GM18858 (cell line): ENCODE measurements around the gene NUDT4B.
"Not testable (repeated sequence)": the region's sequence is repeated elsewhere in the genome, so short reads cannot be mapped to it uniquely, and the experiment has no call there.

Experiments
- ATAC-seq: cut with Tn5 transposase; IDR thresholded peaks from one replicate; pipeline ENCODE4 v1.9.1; 2021; ENCODE audit not compliant: unreplicated experiment

NUDT4B gene

DNA sequence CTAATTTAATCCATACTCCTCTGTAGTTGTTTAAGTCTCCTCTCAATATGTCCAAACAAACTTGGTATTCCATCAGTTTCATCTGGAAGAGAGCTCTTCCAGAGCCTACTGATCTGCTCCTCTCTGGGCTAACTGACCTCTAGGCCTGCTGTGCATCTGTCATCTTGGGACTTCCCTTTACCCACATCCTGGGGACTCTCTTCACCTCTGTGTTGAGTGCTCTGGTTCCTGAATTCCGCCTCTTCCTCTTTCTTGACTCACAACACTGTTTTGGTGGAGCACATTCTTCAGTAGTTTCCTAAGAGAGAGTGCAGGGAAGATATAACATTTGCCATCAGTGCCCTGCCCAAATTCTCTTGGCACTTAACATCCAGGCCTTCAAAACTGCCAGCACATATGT is 13.0 kb upstream of the NUDT4B start:
- ATAC-seq, result peak; percentile 48

DNA sequence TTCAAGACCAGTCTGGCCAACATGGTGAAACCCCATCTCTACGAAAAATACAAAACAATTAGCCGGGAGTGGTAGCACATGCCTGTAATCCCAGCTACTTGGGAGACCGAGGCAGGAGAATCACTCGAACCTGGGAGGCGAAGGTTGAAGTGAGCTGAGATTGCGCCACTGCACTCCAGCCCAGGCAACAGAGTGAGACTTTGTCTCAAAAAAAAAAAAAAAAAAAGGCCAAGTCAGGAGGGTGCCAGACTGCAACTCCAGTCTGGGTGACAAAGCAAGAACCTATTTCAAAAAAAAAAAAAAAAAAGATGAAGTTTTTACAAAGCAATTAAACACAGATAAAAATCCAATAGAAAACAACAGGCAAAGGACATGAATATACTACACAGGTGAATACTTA is 9.9 kb upstream of the NUDT4B start:
- not testable (repeated sequence) for ATAC-seq

DNA sequence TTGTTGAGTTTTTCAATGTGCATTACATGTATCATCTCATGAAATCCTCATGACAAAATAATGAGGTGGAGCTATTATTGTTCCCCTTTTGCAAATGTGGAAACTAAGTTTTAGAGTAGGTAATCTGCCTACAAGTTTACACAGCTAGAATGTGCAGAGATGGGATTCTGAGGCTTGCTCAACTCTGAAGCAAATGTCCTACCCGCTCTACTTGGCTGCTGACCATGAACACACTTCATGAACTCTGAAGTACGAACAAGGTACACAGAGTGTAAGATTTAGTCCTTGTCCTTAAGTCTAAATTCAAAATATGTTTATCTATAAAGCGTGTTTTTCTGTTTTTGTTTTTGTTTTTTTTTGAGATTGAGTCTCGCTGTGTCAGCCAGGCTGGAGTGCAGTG is 5.4 kb upstream of the NUDT4B start:
- not testable (repeated sequence) for ATAC-seq

DNA sequence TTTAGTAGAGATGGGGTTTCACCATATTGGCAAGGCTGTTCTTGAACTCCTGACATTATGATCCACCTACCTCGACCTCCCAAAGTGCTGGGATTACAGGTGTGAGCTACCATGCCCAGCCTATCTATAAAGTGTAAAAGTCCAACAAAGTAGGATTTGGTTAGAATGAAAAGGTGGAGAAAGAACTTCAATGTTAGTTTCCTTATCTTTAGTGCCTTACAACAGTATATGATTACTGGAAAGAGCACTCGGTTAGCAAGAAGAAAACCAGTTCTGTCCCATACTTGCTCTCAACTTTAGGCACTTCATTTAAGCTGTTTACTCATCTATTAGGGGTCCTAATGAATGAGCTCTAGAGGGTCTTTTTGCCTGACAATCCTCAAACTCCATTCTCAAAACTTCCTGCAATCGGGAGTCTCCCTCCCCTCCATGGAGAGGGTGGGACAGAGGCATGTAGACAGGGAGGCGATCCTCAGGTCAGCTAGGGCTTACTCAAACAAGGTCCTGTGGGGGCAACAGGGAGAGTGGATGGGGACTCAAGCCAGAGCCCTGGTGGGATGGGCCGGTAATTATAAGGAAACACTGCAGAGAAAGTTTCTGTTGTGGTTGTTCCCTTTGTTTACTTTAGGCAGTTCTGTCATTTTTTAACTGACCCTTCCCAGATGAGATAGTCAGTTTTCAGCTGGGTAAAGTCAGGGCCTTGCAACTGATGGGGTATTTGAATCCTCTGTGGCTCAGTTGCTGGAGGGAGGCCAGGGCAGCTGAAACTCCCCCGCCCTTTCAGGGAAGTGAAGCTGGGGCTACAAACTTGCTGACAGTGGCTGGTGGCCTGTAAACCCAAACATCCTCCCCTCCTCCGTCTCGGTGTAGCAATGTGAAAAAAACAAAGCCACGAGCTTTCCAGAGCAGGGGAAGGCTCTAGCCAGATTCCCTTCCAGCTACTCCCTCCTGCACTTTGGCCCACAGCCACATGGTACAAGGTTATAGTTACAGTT is 4.6 kb upstream of the NUDT4B start:
- ATAC-seq, result peak; percentile 48

DNA sequence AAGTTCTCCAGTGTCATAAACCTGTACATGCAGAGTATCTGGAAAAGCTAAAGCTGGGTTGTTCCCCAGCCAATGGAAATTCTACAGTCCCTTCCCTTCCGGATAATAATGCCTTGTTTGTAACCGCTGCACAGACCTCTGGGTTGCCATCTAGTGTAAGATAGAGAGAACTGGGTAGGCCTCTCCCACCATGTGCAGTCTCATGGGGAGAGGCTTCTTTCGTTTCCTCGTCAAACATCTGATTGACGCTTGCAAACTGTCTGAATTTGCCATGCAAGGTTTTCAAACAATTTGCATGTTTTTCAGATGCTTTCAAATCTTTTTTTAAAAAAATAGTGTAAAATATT is 734 bp downstream of the NUDT4B start:
- peak; percentile 60 for ATAC-seq

DNA sequence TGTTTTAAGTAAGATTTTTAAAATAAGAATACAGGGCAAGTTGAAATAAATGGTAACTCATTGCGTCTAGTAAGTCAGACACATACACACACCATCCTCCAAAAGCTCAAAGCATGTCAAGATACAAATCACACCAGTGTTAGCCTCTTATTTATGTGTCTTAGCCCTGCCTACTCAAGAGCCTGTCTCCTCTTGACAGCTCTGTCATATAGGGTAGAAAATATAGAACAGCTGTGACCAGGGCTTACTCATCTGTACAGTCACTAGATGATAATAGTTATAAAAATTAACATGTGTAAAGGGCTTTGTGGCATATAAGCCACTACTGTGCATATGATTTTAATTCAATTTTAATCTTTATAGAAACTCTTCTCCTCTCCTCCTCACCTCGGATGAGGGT is 7.7 kb downstream of the NUDT4B start:
- not testable (repeated sequence) for ATAC-seq

DNA sequence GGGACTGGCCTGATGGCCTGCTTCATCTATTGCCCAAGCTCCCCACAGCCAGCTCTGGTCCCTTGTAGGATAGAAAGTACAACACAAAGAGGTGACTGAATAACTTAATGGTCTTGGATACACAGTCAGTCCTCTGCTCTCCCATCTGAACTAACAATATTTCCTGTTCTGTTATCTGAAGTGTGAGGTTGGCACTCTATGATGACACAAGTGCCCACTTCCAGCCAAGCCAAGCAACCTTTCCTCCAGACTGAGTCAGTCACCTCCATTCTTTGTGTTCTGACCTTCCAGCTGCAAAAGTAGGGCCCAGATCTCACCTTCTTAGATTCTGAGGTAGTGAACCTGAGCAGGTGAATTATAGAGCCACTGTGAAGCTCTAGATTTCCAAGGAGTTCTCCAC is 8.9 kb downstream of the NUDT4B start:
- ATAC-seq, result not testable (repeated sequence)

DNA sequence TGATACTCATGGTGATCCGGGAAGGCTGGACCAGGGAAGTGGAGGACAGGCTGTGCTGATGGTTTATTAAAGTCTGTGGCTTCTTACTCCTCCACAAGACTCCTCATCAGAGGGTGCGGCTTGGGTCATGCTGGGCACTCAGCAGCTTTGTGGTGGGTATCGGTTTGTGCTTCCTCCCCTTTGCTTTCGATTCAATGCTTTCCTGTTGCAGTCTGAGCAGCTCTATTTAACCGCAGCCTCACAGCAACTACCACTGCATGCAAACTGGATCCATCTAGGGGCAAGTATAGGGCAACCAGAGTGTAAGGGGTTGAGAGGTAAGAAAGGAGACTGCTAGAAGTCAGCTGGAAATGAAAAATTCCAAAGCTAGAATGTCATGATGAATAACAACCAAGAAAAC is 9.8 kb downstream of the NUDT4B start:
- ATAC-seq, result peak; percentile 92

DNA sequence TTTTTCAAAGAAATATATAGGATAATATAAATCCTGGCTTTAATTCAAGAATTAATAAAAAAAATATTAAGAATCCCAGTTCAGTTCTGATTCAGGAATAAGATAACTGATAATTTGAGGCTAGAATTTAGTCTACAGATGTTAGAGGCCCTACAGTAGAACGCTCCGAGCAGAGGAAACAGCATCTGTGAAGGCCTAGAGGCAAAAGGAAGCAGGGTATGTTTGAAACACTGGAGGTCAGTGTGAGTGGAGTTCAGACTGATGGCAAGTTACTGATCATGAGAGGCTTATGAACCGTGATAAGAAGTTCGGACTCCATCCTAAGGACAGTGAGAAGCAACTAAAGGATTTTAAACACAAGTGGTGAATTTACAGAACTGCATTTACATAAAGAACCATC is 10.4 kb downstream of the NUDT4B start:
- ATAC-seq, result not testable (repeated sequence)

DNA sequence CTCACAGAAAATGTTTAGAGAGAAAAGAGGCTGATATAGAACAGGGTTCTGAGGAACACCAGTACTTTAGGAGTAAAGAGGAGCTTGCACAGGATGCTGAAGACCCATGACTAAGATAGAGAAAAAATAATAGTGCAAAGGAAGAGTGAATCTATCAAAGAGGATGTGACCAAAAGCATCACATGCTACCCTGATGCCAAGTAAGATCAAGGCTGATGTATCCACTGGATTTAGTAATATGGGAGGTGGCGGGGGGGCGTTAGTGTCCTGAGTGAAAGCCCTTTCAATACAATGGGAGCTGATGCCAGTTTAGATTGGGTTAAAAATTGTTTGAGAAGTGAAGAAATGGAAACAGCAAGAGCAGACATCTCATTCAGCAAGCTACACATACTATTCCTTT is 11.2 kb downstream of the NUDT4B start:
- ATAC-seq, result not testable (repeated sequence)

DNA sequence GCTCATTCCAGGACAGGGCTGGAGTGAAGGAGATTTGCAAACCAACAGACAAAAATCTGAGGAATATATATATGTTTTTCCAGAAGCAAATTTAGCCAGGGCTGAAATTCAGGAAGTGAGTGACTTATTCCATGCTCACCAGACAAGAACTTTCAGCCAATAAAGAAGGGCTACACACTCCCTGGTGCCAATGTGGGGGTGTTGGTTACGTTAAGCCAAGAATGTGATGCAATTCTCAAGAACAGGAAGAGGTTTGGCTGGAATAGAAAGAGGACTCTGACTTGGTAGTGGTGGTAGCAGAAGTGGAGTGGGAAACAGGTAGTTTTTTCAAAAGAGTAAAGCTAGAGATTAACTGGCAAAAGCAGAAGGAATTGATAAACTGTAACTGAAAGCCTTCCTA is 11.6 kb downstream of the NUDT4B start:
- not testable (repeated sequence) for ATAC-seq

DNA sequence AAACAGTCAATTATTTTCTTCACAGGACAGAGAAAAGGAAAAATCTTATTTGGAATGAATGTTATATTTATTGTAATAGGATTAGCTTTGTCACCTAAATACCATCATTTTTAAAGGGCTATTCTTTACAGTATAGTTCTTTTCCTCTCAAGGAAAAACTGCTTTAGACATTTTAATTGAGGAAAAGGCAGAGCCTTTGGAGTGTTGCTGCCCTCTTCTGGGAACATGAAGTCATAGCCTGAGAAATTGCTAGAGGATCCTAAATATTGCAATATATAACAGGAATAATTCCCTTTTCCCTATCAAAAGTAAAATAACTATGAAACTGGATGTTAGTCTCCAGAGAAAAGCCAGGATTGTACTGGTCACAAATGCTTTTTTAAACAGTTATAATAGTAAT is 12.8 kb downstream of the NUDT4B start:
- not testable (repeated sequence) for ATAC-seq

DNA sequence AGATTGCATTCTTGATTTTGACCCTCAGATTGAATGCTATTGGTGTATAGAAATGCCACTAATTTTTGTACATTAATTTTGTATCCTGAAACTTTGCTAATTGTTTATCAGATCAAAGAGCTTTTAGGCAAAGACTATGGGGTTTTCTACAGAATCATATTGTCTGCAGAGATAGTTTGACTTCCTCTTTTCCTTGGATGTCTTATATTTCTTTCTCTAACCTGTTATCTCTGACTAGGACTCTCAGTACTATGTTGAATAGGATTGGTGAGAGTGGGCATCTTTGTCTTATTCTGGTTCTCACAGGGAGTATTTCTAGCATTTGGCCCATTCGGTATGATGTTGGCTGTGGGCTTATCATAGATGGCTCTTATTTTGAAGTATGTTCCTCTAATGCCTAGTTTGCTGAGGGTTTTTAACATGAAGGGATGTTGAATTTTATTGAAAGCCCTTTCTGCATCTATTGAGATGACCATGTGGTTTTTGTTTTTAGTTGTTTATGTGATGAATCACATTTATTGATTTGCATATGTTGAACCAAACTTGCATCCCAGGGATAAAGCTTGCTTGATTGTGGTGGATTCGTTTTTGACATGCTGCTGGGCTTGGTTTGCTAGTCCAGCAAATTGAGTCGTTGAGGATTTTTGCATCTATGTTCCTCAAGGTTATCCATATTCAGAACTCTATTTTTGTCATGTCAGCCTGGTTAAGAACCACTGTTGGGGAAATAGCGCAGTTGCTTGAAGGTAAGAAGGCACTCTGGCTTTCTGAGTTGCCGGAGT is 16.9 kb downstream of the NUDT4B start:
- not testable (repeated sequence) for ATAC-seq

DNA sequence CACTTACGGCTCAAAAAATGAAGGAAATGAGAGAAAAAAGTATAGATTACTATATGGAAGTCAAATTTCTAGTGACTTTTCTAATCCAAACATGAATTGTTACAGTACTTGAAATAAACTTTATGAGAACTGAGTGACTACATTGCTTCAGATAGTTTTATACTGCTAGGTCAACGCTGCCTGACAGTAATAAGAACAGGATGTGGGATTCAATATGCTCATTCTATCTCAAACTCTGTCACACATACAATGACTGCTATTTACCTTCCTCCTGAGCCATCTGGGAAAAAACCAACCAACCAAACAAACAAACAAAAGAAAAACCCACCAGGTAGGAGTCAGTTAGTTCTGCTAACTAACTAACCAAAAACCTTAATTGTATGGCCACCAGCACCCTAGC is 20.0 kb downstream of the NUDT4B start:
- not testable (repeated sequence) for ATAC-seq

DNA sequence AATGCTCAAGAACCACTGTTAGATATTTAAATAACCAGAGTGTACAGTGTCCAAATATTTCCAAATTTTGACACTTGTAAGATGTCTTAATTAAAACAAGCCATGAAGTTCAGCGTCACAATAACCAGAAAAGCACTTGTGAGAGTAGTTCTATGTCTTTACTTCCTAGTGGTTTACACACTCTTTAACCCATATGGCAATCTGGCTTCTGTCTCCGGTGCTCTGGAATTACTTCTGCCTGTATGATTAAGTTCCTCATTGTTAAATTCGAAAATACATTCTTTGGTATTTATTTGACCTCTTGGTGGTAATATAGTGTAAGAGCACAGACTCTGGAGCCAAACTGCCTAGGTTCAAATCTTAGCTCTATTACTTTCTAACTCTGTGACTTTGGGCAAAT is 20.9 kb downstream of the NUDT4B start:
- not testable (repeated sequence) for ATAC-seq

DNA sequence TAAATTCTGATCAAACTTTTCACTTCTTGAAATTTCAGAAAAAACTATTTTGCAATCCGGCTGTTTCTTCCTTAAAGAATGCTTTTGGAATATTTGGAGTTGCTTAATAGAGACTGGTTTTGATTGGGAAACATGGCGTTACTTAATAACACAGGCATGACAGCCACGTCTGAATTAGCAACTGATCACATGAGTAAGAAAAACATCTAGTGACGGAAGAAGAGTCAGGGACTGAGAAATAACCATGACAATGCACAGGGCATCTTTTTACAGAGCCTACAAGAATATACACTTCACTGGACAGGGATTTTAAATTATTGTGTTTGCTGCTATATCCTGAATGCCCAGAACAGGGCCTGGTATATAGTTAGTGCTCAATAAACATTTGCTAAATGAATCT is 25.1 kb downstream of the NUDT4B start:
- ATAC-seq, result not testable (repeated sequence)

DNA sequence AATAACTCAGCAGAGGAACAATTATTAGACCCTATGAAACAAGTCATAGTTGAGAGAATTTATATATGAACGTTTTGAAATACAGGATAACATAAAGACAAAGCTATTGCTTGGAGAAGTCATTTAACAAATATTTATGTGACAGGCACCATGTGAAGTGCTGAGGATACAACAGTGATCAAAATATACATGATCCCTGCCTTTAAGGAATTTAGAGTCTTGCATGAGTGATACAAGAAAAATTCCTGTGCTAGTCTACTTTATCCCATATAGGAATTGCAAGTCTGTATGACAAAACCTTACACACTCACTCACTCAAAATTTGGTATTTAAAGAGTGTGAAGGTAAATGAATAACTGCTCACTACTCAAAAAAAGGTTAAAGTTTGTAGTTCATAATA is 25.5 kb downstream of the NUDT4B start:
- not testable (repeated sequence) for ATAC-seq

DNA sequence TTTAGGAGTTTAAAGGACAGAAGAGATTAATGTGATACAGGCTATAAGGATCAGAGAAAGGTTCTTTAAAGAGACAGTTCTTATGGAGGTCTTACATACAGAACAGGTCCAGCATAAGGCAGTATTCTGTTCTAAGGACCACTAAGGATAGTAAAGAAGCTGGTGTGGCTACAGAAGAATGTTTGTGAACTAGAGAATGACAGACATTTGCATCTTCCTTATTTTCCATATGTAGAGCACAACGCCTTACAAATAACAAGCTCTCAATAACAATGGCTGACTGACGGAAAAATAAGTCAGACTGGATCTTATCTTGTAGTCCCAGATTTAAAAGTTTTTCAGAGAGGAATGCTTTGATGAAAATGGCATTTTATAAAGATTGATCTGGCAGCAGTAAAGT is 26.7 kb downstream of the NUDT4B start:
- ATAC-seq, result not testable (repeated sequence)

DNA sequence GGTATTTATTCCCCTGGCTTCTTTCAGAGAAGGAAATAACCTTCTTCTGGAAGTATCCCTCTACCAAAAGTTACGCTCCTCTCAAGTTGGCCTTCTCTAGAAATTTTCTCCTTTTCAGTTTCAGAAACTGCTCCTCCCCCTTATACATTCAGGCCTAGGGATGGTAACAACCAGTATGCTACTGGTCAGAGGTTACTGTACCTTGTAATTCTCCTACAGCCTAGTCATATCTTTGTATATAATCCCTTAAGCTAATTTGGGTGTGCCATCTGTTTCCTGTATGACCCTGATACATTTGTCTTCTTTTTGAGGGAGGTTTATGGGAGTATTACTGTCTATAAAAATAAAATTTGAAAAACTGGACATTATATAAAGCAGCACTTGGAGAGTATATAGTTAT is 29.1 kb downstream of the NUDT4B start:
- not testable (repeated sequence) for ATAC-seq

DNA sequence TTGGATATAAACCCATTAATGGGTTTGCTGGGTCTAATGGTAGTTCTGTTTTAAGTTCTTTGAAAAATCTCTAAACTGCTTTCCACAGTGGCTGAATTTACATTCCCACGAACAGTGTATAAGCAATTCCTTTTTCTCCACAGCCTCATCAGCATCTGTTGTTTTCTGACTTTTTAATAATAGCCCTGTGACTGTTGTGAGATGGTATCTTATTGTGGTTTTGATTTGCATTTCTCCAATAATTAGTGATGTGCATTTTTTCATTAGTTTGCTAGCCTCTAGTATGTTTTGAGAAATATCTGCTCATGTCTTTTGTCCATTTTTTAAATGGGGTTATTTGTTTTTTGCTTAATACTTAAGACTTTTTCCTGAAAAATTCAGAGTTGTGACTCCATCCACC is 31.8 kb downstream of the NUDT4B start:
- ATAC-seq, result not testable (repeated sequence)

DNA sequence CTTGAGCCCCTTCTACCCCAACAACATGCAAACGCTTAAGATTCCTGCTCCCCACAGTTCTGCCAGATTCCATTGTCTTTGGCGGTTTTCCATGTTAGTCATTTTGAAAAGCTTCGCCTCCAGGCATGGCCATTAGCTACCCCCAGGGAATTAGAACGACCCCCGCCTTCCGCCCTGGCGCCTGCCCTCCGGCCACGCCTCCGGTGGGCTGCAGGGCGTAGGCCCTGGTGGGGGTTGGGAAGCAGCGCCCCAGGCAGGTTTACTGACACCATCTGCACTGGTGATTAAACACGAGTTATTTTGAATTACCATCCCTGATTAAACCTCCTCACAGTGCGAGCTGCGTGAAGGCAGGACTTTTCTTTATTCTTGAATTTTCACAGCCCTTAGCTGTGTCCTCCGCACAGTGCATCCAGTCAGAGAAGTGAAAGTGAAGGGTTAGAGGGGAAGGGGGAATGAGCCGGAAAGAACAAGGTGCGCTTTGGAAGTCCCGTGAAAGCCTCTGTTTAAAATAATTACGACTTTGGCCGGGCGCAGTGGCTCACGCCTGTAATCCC is 43.0 kb downstream of the NUDT4B start:
- ATAC-seq, result not testable (repeated sequence)
